Measurements from ENCODE around the gene GLT8D1.
"Not testable (repeated sequence)": the region's sequence is repeated elsewhere in the genome, so short reads cannot be mapped to it uniquely, and the experiment has no call there.

Gene GLT8D1, protein sequence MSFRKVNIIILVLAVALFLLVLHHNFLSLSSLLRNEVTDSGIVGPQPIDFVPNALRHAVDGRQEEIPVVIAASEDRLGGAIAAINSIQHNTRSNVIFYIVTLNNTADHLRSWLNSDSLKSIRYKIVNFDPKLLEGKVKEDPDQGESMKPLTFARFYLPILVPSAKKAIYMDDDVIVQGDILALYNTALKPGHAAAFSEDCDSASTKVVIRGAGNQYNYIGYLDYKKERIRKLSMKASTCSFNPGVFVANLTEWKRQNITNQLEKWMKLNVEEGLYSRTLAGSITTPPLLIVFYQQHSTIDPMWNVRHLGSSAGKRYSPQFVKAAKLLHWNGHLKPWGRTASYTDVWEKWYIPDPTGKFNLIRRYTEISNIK

GRCh38 chr3:52705688-52706686 is at the start of gene GLT8D1, which contains the start of gene SPCS1:
GLT8D1 (minus strand) TSS chr3:52705791; CDS start chr3:52700460, 5,331 bp downstream.
SPCS1 (plus strand) TSS chr3:52706106; CDS start chr3:52706247, 141 bp downstream.
- DNase-seq (ENCODE audit: low read depth in 2 of 2), result peak; percentile 79 to 81

GRCh38 chr3:52754373-52754772 is 48.8 kb upstream of the GLT8D1 start:
- DNase-seq (ENCODE audit: low read depth in 2 of 2), result no peak

DNA sequence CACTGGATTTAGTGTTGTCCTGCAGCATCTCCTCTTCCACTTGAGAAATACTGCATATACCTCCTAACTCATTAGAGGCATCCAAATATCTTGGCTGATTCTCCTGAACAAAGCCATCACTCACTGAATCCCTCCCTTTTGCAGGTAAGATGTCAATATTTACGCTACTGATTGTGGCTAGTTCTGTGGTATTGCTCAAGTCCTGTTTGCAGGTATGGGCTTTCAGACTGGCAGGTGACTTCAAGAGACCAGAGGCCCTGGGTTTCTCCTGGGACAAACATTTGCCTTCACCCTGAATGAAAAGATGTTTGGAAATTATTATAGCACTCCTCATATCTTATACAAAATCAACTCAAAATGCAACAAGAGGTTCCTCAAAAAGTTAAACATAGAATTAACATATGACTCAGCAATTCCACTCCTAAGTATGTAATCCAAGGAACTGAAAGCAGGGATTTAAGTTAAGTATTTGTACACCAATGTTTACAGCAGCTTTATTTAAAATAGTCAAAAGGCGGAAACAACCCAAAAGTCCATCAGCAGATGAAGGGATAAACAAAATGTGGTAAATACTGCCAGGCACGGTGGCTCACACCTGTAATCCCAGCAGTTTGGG is 46.6 kb upstream of the GLT8D1 start:
- DNase-seq (ENCODE audit: low read depth in 2 of 2), result no peak

DNA sequence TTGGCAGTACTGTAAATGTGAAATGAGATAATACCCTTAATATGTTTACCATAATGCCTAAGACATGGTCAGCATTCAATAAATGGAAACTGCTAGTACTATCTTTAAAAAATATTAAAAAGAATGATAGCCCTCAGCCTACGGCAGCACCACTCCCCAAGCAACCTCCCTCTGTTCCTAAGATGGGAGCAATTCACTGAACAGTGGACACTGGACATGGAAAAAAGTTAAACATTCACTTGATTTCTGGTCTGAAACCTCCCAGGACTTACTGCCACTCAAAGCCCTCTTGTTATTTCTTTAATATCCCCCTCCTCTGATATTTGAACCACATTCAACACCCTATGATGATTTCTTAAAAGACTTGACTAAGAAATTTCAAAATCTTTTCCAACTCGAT is 38.1 kb upstream of the GLT8D1 start:
- DNase-seq (ENCODE audit: low read depth in 2 of 2), result no peak

GRCh38 chr3:52743152-52743551 is 37.6 kb upstream of the GLT8D1 start:
- DNase-seq (ENCODE audit: low read depth in 2 of 2), result no peak

DNA sequence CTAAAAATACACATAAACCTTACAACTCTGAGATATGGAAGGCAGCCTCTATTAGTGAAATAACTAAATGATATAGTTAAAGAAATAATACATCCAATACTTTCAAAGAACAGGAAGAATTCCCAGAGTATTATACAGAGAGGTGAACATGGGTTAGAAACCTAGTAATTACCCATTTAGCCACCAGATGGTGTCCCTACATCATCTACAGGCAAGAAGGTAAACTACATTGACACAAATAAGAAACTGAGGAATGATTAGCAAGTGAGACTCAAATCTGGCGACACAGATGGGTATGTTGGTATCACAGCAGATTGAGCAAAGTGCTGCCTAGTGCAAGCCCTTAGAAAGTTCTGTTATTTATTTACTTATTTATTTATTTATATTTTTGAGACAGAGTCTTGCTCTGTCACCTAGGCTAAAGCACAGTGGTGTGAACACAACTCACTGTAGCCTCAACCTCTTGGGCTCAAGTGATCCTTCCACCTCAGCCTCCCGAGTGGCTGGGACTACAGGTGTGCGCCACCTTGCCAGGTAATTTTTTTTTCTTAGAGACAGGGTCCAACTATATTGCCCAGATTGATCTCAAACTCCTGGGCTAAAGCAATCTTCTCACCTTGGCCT is 36.9 kb upstream of the GLT8D1 start:
- DNase-seq (ENCODE audit: low read depth in 2 of 2), result no peak

DNA sequence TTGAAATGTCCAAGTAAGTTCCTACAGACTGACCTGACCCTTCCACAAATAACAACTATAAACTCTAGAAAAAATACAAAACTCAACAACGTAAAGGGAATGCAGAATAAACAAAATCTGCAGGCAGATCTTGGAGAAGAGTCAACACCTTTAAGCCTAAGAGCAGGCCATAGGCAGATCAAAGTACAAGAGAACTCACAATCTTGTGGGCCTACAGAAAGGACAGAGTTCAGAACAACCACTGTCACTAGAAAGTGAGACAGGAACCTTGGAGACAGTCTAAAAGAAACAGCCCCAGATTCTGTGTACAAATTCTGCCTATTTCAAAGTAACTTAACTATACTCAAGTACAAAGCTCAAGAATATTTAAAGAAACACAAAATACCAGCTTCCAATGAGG is 34.1 kb upstream of the GLT8D1 start:
- DNase-seq (ENCODE audit: low read depth in 2 of 2), result no peak

DNA sequence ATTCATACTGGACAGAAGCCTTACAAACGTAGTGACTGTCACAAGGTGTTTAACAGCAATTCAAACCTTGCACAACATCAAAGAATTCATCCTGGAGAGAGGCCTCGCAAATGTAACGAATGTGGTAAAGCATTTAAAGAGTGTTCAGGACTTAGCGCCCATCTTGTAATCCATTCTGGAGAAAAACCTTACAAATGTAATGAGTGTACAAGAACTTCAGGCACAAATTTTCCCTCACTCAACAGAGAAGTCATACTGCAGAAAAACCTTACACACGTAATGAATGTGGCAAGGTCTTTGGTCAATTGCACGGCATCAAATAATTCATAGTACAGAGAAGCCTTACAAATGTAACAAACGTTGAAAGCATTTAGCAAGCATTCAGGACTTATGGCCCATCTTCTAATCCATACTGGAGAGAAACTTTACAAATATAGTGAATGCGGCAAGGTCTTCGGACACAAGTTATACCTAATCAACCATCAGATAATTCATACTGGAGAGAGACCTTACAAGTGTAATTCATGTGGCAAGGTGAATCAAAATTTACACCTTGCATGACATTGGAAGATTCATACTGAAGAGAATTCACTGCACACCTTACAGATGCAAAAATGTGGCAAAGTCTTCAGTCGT is 27.8 kb upstream of the GLT8D1 start:
- no peak for DNase-seq (ENCODE audit: low read depth in 2 of 2)

- DNase-seq (ENCODE audit: low read depth in 2 of 2), result no peak
Observed at GRCh38 chr3:52731590-52731989, 26.0 kb upstream of the GLT8D1 start.

DNA sequence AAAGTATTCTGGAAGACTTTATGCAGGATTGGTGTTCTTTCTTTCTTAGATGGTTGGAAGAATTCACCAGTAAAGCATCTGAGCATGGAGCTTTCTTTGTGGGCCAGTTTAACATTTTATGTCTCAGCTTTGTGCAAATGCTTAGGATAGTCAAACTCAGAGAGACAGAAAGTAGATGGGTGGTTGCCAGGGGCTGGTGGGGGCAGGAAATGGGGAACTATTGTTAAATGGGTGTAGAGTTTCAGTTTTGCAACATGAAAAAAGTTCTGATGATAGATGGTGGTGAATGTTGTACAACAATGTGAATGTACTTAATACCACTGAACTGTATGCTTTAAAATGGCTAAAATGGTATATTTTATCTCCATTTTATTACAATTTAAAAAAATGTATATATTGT is 25.1 kb upstream of the GLT8D1 start:
- no peak for DNase-seq (ENCODE audit: low read depth in 2 of 2)

- not testable (repeated sequence) for DNase-seq (ENCODE audit: low read depth in 2 of 2)
Observed at GRCh38 chr3:52728753-52729152, 23.2 kb upstream of the GLT8D1 start.

DNA sequence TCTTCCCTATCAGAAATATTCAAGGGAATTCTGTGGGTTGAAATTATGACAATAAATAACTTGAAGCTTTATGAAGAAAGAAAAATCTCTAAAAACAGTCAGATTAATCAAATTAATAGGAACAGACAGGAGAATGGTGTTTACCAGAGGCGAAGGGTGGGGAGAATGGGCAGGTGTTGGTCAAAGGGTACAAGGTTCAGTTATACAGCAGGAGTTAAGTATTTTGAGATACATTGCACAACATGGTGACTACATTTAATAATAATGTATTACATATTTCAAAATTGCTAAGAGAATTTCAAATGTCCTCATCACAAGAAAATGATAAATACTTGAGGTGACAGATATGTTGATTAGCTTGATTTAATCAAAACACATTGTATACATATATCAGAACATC is 18.9 kb upstream of the GLT8D1 start:
- DNase-seq (ENCODE audit: low read depth in 2 of 2), result no peak

DNA sequence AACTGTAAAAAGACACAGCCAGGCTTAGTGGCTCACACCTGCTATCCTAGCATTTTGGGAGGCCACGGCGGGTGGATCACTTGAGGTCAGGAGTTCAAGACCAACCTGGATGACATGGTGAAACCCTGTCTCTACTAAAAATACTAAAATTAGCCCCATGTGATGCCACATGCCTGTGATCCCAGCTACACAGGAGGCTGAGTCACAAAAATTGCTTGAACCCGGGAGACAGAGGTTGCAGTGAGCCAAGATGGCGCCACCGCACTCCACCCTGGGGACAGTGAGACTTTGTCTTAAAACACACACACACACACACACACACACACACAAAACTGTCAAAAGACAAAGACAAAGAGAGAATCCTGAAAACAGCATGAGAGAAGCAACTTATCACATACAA is 18.3 kb upstream of the GLT8D1 start:
- no peak for DNase-seq (ENCODE audit: low read depth in 2 of 2)

GRCh38 chr3:52722491-52722890 is 16.9 kb upstream of the GLT8D1 start:
- DNase-seq (ENCODE audit: low read depth in 2 of 2), result no peak

DNA sequence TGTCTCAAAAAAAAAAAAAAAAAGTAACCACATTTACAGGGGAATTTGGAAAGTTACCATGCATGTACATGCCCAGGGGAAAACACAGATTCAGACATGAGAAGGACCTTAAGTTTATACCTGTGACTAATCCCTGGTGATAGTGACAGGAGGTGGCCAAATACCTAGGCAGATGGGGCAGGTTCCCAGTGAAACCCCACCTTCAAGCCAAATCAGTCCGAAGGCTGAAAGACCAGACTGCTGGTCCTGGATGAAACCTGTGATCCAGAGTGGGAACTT is 16.1 kb upstream of the GLT8D1 start:
- no peak for DNase-seq (ENCODE audit: low read depth in 2 of 2)

DNA sequence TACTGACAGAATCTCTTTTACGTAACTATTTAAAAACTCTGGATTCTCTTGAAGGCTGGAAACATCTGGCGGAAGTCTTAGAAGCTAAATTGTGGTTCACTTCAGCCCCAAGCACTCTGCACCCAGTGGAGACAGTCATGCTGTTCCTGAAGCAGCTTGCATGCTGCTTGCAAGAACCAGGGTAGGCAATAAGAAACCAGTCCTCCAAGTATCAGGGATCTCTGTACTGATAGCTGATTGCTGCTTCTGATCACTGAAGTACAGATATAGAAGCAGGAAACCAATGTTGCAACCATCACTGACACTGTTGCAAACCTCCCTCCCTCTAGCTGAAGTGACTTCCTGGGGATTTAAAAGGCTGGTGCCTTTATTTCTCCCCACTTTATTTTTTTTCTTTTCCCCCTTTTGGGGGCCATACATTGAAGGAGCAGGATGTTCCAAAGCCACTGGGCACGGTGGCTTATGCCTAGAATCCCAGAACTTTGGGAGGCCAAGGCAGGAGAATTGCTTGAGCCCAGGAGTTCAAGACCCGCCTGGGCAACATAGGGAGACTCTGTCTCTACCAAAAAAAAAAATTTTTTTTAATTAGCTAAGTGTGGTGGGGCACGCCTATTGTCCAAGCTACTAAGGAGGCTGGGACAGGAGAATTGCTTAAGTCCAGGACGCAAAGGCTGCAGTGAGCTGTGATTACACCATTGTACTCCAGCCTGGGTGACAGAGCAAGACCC is 15.6 kb upstream of the GLT8D1 start:
- no peak for DNase-seq (ENCODE audit: low read depth in 2 of 2)

DNA sequence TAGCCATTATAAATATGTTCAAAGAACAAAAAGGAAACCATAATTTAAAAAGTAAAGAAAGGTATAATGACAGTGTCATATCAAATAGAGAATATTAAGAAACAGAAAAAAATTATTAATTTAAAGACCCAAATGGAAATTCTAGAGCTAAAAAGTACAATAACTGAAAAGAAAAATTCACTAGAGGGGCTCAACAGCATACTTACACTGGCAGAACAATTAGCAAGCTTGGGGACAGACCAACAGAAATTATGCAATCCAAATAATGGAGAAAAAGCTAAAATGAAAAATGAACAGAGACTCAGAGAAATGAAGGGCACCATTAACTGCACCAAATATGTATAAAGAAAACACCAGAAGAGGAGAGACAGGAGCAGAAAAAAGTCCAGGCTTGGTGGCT is 14.0 kb upstream of the GLT8D1 start:
- no peak for DNase-seq (ENCODE audit: low read depth in 2 of 2)

DNA sequence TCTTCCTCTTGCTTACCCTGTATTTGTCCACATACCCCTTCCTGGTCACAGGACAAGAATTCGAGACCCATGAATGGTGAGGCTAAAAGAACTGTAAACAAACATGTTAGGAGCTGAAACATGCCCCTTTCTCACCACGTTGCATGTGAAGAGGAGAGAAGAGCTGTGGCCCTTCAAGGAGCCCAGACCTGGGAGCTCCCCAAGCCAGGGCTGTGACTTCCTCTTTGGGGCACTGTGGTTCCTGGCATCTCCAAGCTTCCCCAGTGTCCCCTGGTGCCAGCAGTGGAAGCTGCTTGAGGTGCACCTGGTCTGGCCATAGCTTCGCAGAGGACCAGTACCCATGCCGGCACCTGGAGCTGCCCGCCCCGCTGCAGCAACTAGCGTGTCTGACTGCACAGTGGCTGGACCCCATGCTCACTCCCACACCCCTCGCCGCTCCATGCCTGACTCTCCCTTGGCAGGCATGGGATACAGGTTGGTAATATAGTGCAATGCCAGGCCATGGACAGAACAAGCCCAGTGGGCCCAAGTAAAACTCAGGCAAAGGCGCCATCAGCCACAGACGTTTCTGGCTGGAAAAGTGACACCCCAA is 10.2 kb upstream of the GLT8D1 start:
- no peak for DNase-seq (ENCODE audit: low read depth in 2 of 2)

GRCh38 chr3:52714335-52715302 is 9.0 kb upstream of the GLT8D1 start:
- no peak for DNase-seq (ENCODE audit: low read depth in 2 of 2)
